ENCODE results near the gene TBX5. TPM values are rescaled to one million over a fixed set of nuclear protein-coding genes. Genes with fewer than 3 reads are reported as not detected.
"Not testable (repeated sequence)": the region's sequence is repeated elsewhere in the genome, so short reads cannot be mapped to it uniquely, and the experiment has no call there.

Gene TBX5
- polyA plus RNA-seq, 4 donors, result 0.13 TPM; not detected in 3

DNA sequence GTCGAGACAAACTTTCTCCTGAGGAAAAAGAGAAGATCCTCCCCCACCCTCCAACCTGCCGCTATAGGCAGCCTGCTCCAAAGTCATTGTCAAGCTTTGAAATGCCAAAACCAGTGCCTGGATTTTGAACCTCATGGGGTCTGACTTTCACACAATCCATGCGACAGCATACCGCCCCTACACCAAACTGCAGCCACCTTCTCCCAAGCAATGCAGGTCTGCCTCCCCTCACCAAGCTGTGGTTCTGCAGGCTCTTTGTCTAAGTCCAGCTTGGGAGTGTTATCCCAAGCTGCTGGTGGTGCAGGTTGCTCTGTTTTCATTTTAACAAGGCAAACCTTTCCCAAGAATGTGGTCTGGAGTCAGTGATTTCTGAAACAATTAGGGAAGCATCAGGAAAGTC, 12.4 kb downstream of the TBX5 start:
- DNase-seq (ENCODE audit: low read depth in 4 of 4, low spot score in 3 of 4), result no peak

DNA sequence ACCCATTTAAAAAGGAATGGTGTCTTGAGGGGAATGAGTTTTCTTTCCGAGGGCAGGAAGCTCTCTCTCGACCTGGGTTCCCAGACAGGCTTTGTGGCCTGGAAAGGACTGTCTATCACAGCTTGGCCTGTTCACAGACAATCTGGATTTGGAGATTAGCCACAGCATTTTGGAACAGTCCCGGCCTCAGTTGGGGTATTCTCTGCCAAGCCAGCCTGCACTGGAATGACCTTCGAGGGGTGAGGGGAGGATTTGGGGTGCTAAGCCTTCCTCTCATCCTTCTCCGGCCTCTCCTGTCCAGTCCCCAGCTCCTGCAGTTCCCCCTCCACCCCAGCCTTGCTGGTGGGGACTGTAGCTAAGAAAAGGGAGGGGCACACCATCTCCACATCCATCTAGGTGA, 13.0 kb downstream of the TBX5 start:
- DNase-seq (ENCODE audit: low read depth in 4 of 4, low spot score in 3 of 4), result no peak

DNA sequence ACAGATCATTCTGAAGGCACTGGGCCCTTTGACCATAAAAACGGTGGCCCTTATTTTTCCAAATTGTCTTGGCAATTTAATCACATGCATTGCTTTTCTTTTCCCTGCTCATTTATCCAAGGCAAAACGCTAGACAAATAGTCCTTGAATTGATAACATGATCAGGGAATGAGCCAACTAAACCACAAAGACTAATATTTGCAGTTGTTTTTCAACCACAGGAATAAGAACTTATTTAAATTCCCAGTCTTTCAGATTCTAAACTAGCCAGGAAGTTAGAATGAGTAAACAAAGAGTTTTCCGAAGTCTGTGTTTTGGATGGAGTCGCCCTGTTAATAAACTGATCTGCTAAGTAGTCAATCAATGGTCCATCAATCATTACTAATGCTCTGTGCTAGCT, 14.9 kb downstream of the TBX5 start:
- DNase-seq (ENCODE audit: low read depth in 4 of 4, low spot score in 3 of 4), result no peak

DNA sequence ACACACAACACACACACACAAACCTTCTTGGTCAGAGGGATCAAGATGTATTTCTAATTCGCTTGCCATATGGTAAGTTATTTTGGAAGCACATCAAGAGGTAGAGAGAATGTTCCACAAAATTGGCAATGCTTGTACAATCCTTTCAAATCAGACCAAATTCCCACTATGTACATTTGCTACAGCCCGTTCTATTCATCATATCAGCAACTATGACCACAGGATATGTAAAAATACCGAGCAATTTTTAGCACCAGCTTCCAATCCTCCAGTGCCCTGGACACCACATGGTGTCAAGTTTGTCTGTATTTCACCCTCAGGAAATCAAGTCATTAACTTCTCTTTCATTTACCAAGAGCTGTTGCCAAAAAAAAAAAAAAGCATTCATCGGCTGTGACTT, 21.2 kb downstream of the TBX5 start:
- no peak for DNase-seq (ENCODE audit: low read depth in 4 of 4, low spot score in 3 of 4)

DNA sequence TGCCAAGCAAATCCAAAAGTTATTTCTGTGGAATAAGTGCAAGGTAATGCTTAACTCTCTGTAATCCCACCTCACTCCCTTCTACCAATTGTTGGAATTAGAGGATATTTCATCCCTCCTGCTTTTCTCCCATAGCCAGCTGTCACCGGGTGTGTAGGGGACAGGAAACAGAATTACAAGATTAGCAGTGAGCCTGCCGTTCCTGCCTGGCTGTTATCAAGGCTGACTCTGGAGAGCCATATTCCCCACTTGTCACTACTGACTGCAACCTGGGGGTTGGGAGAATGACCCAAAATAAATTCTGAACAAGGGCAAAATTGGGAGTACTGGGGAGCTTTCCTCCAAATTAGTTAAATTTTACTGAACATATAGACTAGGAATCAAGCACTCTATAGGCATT, 24.8 kb downstream of the TBX5 start:
- no peak for DNase-seq (ENCODE audit: low read depth in 4 of 4, low spot score in 3 of 4)

DNA sequence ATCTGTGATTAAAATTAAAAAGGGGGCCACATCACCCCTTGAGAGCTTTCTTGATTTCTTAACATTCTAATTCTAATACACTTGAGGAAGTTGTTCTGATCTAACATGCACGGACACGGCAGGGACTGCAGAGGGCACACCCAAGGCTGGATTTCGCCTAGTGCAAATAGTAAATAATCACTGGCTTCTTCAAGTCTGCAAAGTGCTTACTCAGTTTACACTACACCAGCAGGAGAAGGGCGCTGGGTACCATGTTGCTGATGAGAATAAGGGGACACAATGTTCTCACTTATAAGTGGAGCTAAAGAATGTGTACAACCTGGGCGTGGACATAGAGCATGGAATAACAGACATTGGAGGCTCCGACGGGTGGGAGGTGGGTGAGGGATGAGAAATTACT, 34.2 kb downstream of the TBX5 start:
- no peak for DNase-seq (ENCODE audit: low read depth in 4 of 4, low spot score in 3 of 4)

DNA sequence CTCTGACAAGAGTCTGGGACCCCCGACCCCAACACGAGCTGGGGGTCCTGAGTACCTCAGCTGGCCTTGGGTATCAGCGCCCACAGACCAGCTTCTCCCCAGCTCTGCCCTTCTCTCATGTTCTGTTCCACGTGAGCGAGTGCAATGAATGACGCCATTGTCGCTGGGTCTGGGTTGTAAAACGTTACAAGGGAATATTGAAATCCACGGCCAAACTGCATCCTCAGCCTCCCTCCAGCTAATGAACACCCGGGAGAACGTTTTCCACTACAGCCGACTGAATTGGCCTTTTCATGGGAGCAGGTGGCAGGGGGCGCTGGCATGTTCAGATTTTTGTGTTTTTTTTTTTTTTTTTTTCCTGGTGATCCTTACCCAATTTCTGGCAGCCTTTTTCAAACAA, 34.7 kb downstream of the TBX5 start:
- DNase-seq (ENCODE audit: low read depth in 4 of 4, low spot score in 3 of 4), result no peak

DNA sequence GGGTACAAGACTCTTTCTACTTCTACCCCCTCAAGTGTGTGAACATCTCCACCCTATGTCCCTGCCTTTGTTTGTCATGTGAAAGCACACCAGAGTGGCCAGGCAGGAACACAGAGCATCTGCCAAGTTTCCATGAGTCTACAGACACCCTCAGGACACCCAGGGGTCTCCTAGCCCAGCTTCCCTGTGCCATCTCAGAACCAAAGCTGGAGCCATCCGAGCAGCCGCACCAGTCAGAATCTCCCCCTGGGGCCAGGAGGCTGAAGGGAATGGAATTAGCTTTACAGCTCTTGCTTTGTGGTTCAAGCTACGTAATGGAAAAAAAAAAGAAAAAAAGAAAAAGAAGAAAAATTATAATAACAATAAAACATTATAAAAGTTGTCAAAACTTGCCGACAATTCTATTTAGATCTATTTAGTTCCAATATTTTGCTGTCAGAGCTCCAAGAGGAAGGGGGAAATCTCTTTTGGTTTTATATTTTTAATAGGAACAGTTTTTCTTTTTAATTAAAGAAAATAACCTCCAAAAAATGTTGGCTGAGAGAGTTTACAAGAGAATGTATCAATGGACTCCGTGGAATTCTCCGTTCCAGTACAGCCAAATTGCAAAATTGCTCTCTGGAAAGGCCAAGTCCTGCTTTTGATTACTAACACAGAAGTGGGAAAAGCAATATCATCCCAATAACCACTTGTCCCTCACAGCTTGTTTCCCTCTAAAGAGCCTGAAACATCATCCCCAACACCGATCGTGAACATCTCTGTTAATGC, 37.1 kb downstream of the TBX5 start:
- no peak for DNase-seq (ENCODE audit: low read depth in 4 of 4, low spot score in 3 of 4)

DNA sequence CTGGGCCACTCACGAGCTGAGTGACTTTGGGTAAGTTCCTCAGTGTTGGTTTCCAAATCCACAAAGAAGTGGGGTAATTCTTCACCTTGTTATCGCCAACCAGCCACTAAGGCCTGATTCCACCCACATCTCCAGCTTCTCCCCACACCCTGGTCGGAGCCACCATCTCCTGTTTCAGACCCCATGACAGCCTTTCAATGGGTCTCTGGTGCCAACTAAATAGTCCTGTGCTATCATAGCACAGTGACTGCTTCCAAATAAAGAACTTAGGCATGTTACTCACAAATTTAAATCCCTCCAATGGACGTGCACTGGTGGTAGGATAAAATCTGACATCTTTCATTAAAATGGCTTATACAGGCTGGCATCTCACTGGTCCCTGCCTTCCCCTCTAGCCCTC, 44.0 kb downstream of the TBX5 start:
- no peak for DNase-seq (ENCODE audit: low read depth in 4 of 4, low spot score in 3 of 4)

DNA sequence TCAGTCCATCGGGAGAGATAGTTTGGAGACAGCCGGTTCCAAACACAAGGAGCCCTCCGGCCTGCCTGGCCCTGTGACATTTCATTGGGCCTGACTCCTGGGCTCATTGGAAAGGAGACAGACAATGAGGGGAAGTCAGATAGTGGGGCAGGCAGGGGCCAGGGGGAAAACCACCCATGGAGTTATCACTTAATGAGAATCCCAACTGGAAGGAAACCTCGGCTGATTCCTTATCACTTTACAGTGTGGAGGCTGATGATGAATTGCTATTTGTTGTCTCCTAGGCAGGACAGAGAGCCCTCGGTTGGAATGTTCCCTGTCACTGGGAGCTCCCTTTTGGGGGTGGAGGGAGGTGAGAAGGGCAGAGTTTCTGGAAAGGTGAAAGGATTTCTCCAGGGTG, 44.4 kb downstream of the TBX5 start:
- no peak for DNase-seq (ENCODE audit: low read depth in 4 of 4, low spot score in 3 of 4)

DNA sequence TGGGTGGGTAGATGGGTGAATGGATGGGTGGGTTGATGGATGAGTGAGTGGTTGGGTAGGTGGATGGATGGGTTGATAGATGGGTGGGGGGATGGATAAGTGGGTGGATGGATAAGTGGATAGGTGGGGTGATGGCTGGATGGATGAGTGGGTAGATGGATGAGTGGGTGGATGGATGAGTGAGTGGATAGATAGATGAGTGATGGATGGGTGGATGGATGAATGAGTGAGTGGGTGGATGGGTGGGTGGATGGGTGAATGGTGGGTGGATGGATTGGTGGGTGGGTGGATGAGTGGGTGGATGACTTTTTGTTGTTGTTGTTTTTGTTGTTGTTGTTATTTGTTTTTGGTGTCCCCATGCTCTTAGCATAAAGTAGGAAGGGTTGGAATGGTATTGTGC, 45.5 kb downstream of the TBX5 start:
- no peak for DNase-seq (ENCODE audit: low read depth in 4 of 4, low spot score in 3 of 4)

DNA sequence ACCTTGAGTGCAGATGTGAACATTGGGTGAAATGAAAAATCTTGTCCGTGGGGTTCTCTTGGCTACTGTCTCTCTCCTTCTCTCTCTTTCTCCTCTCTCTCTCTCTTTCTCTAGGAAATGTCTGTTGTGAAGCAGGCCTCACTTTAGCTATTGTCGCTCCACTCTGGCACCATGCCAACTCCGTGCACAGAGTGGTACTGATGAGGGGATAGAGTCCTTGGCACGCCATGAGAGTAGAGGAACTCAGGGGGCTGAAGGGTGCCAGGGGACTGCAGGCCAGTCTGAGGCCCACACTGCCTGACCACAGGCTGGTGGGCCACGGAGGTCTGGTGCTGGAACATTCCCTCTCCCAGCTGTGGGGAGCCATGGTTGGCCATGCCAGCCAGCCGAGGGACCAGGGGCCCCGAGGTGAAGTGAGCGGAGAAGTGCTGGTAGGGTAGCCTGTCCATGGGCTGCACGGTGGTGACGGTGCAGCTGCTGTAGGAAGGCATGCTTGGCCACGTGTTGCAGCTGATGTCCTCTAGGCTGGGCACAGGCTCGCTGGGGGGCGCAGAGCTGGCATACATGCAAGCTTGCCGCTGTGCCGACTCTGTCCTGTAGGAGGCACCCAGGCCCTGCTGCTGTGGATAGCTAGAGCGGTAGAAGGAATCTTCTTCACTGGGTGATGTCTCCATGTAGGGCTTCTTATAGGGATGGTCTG, 50.4 kb downstream of the TBX5 start:
- DNase-seq (ENCODE audit: low read depth in 4 of 4, low spot score in 3 of 4), result no peak

DNA sequence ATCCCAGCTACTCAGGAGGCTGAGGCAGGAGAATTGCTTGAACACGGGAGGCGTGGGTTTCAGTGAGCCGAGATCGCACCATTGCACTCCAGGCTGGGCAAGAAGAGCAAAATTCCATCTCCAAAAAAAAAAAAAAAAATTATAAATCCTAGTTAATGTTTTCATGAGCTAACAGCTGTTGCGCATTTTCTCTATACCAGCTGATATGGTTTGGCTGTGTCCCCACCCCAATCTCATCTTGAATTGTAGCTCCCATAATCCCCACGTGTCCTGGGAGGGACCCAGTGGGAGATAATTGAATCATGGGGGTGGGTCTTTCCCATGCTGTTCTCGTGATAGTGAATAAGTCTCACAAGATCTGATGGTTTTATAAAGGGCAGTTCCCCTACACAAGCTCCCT, 56.7 kb downstream of the TBX5 start:
- not testable (repeated sequence) for DNase-seq (ENCODE audit: low read depth in 4 of 4, low spot score in 3 of 4)

DNA sequence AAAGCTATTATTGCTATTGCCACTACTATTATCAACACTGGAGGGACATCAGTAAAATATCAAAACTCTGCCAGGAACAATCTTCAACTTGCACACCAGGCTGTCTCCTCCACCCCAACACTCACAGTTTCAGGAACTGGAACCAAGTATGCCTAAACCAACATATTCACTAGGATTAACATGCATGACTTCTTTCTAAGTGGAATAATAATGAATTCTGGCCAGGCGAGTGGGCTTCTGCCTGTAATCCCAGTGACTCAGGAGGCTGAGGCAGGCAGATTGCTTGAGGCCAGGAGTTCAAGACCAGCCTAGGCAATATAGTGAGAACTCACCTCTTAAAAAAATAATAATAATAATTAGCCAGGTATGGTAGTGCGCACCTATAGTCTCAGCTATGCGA, 58.1 kb downstream of the TBX5 start:
- no peak for DNase-seq (ENCODE audit: low read depth in 4 of 4, low spot score in 3 of 4)

DNA sequence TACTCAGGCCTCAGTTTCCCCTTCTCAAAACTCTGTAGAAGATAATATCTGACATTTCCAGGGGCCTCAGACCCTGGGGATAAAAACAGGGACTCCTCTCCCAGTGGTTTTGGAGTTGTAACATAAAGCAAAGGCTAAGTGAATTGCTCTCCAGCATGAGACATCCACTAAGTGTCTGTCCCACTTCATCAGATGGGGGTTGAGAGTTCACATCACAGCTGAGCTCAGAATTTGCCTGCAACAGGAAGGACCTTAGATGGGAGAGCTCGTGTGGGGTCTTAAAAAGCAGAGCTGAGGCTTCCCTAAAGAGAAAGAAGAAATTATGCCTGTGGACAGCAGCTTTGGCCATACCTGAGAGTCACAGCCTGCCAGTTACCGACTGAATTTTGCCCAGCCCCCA, 61.1 kb downstream of the TBX5 start:
- DNase-seq (ENCODE audit: low read depth in 4 of 4, low spot score in 3 of 4), result no peak

DNA sequence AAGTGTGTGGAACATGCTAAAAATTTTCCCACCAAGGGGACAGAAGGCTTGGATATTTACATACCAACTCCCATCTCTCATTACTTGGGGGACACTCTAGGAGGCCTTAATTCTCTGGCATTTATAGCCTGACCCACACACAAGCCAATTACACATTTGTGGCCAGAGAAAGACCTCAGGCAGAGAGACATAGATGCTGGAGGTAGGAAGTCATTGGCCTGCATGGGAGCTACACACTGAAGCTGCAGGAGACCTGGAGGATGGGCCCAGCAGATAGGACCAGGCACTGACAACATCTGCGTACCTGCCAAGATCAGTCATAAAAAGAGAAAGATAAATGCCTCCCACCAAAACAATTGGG, 61.7 kb downstream of the TBX5 start:
- no peak for DNase-seq (ENCODE audit: low read depth in 4 of 4, low spot score in 3 of 4)

DNA sequence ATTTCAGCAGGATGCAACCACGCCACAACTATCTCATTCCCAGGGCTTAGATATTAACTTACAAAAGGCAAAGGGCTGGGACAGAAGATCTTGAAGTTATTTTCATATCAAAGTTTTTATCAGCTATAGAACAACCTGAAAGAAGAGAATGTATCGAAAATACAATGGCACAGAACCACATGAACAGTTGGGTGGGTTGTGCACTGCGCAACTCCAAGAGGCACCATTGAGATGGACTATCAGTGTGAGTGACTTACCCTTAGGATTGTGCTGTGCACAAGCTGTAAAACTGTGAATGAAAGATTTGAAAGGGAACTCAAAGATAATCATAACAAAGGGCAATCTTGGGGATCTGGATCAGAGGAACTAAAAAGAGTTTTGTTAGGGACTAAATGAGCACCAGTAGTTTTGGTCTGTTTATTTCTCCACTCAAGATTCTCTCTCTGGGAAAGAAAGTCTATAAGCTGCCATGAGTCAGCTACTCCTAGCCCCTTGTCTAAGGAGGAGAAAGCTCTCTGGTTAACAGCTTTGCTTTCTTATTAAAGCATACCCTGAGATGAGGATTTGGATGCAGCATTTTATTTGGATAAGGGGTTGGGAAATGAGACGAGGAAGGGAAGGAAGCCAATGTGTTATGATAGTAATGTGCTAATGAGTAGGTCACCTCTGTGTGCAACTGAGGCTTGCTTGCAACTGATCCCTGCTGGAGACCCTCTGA, 62.2 kb downstream of the TBX5 start:
- no peak for DNase-seq (ENCODE audit: low read depth in 4 of 4, low spot score in 3 of 4)

DNA sequence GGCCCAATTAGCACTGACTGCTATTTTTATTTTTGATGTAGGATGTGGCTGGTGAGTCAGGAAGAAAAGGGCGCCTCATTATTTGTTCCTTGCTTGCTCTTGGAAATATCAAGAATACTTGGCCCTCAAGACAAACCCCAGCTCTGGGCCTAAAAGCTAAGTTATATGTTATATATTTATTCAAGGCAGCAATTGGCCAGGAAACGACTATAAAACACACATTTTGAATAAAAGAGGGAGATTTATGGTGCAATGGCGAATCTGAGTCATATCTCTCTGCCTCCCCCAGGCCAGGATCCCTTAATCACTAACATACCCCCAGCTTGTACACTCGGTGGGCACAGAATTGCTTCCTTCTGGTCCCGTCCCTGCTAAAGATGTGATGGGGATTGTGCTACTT, 63.3 kb downstream of the TBX5 start:
- DNase-seq (ENCODE audit: low read depth in 4 of 4, low spot score in 3 of 4), result no peak

DNA sequence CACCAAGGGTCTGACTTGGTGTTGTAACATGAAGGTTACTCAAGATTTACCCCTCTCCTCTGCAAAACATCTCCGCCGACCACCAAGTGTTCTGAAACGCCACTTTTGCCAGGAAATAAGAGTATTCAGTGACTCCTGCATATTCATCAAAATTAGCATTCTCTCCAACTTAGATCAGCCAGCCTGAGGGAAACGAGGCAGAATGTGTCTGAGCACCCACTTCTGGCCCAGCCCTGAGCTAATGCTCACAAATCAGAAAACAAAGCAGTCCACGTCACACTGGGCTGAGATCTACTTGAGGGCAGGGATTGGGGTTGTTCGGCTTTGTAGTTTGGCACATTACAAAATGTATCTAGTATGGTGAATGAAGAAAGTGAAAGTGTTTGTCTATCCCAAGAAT, 64.3 kb downstream of the TBX5 start:
- DNase-seq (ENCODE audit: low read depth in 4 of 4, low spot score in 3 of 4), result no peak

DNA sequence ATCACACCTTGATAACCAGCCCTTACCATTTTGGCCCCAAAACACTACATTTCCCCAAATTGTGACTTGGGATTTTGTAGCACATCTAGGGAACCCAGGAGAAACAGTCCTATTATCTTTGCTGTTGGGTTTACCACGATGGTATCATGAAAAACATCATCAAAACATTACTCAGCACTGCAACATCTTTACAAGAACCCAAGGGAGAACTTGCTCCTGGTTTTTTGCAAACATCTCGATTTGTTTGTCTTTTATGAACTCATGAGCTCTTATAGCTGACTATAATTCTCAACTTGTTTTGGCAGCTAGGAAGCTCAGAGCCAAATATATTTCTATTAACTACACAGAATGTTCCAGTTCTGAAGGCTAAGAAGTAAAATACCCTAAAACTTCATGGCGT, 65.7 kb downstream of the TBX5 start:
- no peak for DNase-seq (ENCODE audit: low read depth in 4 of 4, low spot score in 3 of 4)

DNA sequence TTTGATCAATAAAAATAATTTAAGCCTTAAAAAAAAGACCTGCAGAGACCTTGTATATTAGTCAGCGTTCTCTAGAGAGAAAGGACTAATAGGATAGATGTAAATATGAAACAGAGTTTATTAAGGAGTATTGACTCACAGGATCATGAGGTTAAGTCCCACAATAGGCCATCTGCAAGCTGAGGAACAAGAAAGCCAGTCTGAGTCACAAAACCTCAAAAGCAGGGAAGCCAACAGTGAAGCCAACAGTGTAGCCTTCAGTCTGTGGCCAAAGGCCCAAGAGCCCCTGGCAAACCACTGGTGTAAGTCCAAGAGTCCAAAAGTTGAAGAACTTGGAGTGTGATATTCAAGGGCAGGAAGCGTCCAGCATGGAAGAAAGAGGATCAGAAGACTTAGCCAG, 66.3 kb downstream of the TBX5 start:
- no peak for DNase-seq (ENCODE audit: low read depth in 4 of 4, low spot score in 3 of 4)

DNA sequence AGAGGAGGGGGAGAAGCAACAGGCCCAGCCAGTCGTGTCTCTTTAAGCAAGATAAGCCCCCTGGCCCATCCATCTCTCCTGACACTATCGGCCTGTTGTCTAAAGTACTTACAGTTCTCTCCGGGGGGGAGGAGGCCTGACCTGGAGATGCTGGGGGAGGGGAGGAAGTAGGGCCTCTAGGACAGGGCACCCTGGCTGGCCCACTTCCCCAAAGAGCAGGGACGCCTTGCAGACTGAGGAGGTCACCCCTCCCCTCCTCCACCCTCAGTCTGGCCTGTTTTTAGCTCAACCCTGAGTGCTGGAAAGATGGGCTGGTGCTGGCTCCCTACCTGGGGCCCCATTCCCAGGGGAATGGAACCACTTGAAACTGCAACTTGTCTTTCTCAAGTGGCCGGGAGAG, 70.3 kb downstream of the TBX5 start:
- DNase-seq (ENCODE audit: low read depth in 4 of 4, low spot score in 3 of 4), result no peak
